GM18873 (cell line): ENCODE results near the gene MAGEB3.
"Not testable (repeated sequence)": the region's sequence is repeated elsewhere in the genome, so short reads cannot be mapped to it uniquely, and the experiment has no call there.

ENCODE experiments used
- ATAC-seq: cut with Tn5 transposase; IDR thresholded peaks from one replicate; pipeline ENCODE4 v1.9.1; 2021; ENCODE audit warnings: mild to moderate bottlenecking, moderate library complexity, moderate number of reproducible peaks; ENCODE audit not compliant: unreplicated experiment, low FRiP score

The MAGEB3 gene

DNA sequence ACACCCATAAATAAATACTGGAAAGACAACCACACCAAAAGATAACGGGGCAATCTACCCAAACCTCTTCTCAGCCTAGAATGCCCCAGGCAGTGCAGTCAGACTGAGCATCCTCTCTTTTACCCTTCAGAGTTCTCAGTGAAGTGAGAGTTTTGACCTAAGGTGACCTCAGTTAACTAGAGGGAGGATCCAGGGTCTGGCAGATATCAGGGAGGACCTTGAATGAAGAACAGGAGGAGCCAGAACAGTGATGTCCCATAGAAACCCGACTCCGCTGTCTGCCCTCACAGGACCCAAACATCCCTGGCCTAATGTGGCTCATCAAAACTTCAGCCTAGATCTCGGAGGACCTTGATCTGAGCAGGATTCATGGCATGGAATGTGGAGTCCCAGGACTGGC, at the start of gene MAGEB3:
Gene MAGEB3 (plus strand): TSS at position 263 of the 400 bp plus-strand sequence. CDS start 5,268 bp downstream, outside the sequence.
- ATAC-seq, result no peak

- ATAC-seq, result no peak
Observed at GRCh38 chrX:30181353-30181752, 49.1 kb upstream of the MAGEB3 start.

GRCh38 chrX:30183554-30183953, 46.9 kb upstream of the MAGEB3 start:
- no peak for ATAC-seq

GRCh38 chrX:30190426-30190825, 40.0 kb upstream of the MAGEB3 start:
- ATAC-seq, result no peak

DNA sequence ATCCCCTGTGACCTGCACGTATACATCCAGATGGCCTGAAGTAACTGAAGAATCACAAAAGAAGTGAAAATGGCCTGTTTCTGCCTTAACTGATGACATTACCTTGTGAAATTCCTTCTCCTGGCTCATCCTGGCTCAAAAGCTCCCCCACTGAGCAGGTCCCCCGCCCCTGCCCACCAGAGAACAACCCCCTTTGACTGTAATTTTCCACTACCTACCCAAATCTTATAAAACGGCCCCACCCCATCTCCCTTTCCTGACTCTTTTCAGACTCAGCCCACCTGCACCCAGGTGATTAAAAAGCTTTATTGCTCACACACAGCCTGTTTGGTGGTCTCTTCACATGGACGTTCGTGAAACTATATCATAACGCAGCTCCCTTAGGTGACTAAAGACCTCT, 36.5 kb upstream of the MAGEB3 start:
- ATAC-seq, result not testable (repeated sequence)

GRCh38 chrX:30196322-30196721, 34.1 kb upstream of the MAGEB3 start:
- ATAC-seq, result no peak

DNA sequence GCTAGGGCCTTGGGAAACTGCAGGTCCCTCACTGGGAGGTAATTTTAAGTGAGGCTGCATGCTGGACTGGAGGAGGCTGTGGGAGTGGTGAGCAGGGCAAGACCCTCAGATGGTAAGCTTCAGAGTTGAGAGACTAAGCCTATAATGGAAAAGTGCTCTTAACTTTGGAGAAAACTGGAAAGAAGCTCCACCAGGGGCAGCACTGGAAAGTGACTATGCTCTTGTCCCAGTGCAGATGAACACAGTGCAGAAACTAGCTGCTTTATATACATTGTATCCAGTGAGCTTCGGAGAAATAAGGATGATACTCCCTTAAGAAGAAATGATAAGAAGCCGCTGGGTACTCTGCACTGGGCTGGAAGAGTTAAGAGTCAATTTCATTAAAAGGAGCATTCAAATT, 18.3 kb upstream of the MAGEB3 start:
- ATAC-seq, result no peak

DNA sequence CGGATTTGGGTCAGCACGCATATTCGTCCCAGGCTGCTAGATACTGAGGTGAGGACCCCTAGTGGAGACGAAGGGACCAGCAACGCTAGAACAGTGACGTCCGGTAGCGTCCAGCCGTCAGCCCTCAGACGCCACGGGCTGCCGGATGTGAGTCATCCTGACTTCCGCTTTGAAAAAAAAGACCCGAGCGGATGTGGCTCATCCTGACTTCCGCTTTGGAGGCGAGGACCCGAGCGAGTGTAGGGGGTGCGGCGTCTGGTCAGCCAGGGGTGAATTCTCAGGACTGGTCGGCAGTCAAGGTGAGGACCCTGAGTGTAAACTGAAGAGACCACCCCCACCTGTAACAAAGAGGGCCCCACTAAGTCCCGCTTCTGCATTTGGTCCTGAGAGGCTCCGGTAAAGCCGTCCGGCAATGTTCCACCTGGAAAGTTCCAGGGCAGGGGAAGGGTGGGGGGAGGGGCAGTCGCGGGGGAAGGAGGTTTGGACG, 15.1 kb upstream of the MAGEB3 start, which contains the start of gene MAGEB2:
Gene MAGEB2 (plus strand): TSS at position 207 of the 487 bp plus-strand sequence. CDS start 3,018 bp downstream, outside the sequence.
- no peak for ATAC-seq

DNA sequence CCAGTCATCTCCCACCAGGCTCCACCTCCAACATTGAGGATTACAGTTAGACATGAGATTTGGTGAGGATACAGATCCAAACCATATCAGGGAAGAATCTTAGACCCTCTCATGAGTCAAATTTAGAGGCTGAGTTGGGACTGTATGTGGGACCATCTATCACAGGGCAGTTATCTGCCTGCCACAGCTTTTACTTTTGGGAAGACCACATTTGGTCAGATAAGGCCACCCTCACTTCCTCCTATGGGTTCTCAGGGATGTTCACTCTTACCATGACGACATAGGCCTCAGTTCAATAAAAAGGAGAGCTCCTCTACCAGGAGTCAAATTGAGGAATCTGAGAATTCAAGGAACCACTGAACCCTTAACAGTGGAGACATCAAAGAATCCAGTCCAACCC, 13.0 kb upstream of the MAGEB3 start:
- no peak for ATAC-seq

- ATAC-seq, result no peak
Observed at GRCh38 chrX:30219372-30219771, 11.1 kb upstream of the MAGEB3 start.

DNA sequence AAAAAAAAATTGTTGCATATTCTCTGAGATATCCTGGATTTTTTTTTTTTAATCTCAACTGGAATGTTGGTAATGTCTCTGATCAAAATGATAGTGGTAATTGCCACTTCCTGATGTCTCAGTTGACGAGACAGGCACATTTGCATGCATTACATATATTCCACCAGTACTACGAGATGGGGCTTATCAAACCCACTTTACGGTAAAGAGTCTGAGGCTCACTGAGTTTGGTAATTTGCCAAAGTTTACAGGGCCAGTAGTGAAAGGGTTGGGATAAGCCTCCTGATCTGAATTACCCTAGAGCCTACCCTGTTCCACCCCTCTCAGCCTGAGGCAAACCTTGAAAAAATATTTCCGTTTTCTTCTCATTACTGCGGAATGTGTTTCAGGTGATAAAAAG, 9.8 kb upstream of the MAGEB3 start:
- ATAC-seq, result no peak

DNA sequence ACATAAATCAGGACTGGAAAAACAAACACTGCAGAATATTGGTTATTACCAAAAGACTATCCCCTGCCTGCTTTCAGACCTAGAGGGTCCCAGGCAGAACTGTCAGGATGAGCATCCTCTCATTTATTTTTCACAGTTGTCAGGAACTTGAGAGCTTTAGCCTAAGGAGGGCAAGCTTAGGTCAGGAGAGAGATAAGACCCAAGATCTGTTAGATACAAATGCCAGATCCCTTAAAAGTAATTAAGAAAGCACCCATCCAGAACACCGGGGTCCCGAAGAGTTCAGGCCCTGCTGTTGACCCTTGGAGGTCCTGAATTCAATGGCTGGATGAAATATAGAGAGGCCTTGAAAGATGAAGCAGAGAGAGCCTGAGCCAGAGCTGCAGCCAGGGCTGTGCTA, 5.9 kb upstream of the MAGEB3 start:
- ATAC-seq, result no peak

- ATAC-seq, result no peak
Observed at GRCh38 chrX:30228526-30228925, 1.9 kb upstream of the MAGEB3 start.

GRCh38 chrX:30241724-30242415, 11.4 kb downstream of the MAGEB3 start, which contains the start of gene MAGEB4:
TSS of gene MAGEB4 (plus strand) at chrX:30242000. CDS start at chrX:30242136, 136 bp downstream.
- no peak for ATAC-seq

DNA sequence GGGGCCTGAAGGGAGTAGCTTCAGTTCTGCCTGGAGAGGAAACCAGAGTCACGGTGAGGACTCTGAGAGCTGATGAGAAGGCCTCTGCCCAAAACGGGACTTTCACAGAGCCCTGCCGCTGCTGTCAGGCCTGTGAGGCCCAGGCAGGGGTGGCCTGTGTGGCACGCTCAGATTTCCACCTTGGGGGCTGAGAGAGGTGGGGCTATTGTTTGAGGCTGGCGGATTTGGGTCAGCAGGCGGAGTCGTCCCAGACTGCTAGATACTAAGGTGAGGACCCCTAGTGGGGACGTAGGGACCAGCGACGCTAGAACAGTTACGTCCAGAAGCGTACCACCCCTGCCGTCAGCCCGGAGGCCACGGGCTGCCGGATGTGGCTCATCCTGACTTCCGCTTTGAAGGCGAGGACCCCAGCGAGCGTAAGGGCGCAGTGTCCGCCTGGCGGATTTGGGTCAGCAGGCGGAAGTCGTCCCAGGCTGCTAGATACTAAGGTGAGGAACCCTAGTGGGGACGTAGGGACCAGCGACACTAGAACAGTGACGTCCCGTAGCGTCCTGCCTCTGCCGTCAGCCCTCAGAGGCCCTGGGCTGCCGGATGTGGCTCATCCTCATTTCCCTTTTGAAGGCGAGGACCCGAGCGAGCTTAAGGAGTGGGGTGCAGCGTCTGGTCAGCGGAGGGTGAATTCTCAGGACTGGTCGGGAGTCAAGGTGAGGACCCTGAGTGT, 16.5 kb downstream of the MAGEB3 start, which contains the start of gene MAGEB1:
Gene MAGEB1 (plus strand): TSS at position 378 of the 721 bp plus-strand sequence. CDS start 3,348 bp downstream, outside the sequence.
- no peak for ATAC-seq

DNA sequence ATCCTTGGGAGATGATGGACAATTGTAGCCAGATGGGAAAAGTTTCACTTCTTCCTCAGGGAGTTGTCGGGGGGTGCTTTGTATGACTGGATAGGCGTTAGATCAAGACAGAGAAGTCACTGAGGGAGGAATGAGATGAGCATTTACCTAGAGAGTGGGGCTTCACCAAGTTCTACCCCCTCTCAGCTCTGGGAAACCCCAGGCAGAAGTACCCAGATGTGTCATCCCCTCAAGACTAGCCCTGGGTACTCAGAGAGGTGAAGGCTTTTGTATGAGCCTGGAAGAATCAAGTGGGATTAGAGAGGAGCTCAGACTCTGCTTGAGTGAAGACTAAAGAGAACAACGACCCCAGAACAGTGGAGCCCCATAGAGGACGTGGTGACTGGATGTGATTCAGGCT, 18.4 kb downstream of the MAGEB3 start:
- no peak for ATAC-seq

- ATAC-seq, result no peak
Observed at GRCh38 chrX:30253257-30253656, 22.8 kb downstream of the MAGEB3 start.

- ATAC-seq, result no peak
Observed at GRCh38 chrX:30259927-30260326, 29.5 kb downstream of the MAGEB3 start.

DNA sequence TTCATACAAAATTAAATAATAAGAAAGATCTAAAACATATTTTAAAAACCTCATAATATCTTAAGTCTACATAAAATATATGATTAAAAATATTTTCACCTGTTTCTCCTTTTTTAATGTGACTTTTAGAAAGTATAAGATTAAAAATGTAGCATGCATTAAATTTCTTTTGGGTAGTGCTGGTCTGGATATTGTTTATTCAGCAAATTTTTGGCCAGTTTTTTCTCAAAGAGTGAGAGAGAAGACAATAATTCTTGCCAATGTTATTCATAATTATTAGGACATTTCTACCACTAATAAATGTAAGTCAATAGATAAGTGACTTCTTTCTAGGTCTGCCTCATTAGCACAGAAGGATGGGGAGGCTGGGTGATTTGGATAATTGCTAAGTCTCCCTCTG, 30.6 kb downstream of the MAGEB3 start:
- ATAC-seq, result no peak

- ATAC-seq, result no peak
Observed at GRCh38 chrX:30262763-30263162, 32.3 kb downstream of the MAGEB3 start.

DNA sequence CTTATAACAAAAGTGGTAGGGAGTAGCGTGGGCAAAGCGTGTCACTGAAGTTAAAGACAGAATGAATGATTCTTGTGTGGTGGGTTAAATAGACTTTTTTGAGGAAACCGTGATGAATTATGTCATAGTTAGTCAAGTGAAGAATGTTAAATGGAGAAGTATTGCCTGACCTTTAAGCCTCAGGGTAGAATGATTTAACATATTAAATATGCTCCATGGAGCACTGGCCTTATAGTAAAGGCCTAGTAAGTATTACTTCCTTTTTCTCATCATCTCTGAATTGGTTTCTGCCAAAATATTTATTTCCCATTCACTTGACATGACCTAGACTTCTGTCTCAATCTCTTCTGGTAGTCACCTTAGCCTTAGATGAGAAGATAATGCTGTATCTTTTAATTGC, 40.2 kb downstream of the MAGEB3 start:
- ATAC-seq, result no peak
